Omental fat pad (tissue), 4 donors: ENCODE data around the gene GDPD5. TPM values are rescaled to one million over a fixed set of nuclear protein-coding genes. Genes with fewer than 3 reads are reported as not detected.
A peak's percentile ranks its signal among the peaks of the same experiment; 100 is the strongest.

Experiments
- ATAC-seq: fragments of 150-250 bp; one replicate; pipeline ENCODE4 v1.9.1; 2016; ENCODE audit warnings: mild to moderate bottlenecking, moderate library complexity; ENCODE audit not compliant: low FRiP score
- DNase-seq: peaks from one replicate; pipeline ENCODE4 v3.0.0-alpha.2; 2019; ENCODE audit warnings: low spot score
- CTCF ChIP-seq, 3 donors: fragments of 450-650 bp; IDR thresholded peaks; one replicate each; pipeline ENCODE4 v1.5.1; 2016 to 2017; ENCODE audit warnings: antibody characterized with exemption in 3 of 3, mild to moderate bottlenecking in 3 of 3, moderate library complexity in 2 of 3
- total RNA-seq, 4 donors: library from RNA; depleted of rRNA; stranded (reverse); fragments of >200 nt; gene quantifications; one replicate each; pipeline ENCODE4 v1.1.0, GENCODE V29; 2016

Gene GDPD5
- total RNA-seq, 4 donors from 2014 or later: 23.6 to 34.7 (median 31.7) TPM

- ATAC-seq (no peak), DNase-seq (no peak)
- no peak for TF ChIP-seq CTCF (IDR thresholded peaks at IDR 0.05)
Observed at GRCh38 chr11:75567971-75568370, 42.2 kb upstream of the GDPD5 start.

- ATAC-seq (no peak), DNase-seq (no peak)
- TF ChIP-seq CTCF (IDR thresholded peaks at IDR 0.05): no peak
Observed at GRCh38 chr11:75566763-75567279, 41.1 kb upstream of the GDPD5 start.

- TF ChIP-seq CTCF (IDR thresholded peaks at IDR 0.05): no peak
- DNase-seq (no peak), ATAC-seq (no peak)
Observed at GRCh38 chr11:75565916-75566762, 40.4 kb upstream of the GDPD5 start.

GRCh38 chr11:75565221-75565814 is 39.6 kb upstream of the GDPD5 start:
- no peak for DNase-seq
- ATAC-seq: peak; percentile 29

GRCh38 chr11:75563978-75564552 is 38.3 kb upstream of the GDPD5 start:
- DNase-seq (no peak), ATAC-seq (peak; percentile 61)
- TF ChIP-seq CTCF (IDR thresholded peaks at IDR 0.05): peak in 1 of 3 donors; percentile 53

More at GRCh38 chr11:75565221-75565814, 39.6 kb upstream of the GDPD5 start:
- no peak for TF ChIP-seq CTCF (IDR thresholded peaks at IDR 0.05)

- no peak for TF ChIP-seq CTCF (IDR thresholded peaks at IDR 0.05)
- ATAC-seq (no peak), DNase-seq (no peak)
Observed at GRCh38 chr11:75563501-75563977, 37.8 kb upstream of the GDPD5 start.
